Fibroblast of upper back skin (primary cell): Measurements from ENCODE around the gene MS4A18.
"Not testable (repeated sequence)": the region's sequence is repeated elsewhere in the genome, so short reads cannot be mapped to it uniquely, and the experiment has no call there.

Experiments used
- DNase-seq: peaks from one replicate; pipeline ENCODE4 v3.0.0-alpha.2; 2013

MS4A18 gene

DNA sequence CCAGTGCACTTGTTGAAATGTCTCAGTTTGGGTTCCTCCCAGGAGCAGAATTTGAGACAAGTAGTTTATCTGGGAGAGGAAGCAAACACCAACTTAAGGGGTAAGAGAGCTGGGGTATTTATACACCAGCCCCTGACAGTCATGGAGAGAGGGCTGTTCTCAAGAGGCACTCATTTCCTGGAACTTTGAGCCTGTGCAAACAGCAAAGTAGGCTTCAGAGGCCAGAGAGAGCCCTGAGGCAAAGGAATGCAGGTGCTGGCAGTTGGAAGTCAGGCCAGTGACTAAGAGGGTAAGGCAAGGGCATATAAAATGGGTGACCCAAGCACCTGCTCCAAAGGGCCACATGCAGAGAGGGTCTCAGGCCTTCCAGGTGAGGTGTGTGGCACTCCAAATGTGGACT is 16.1 kb downstream of the MS4A18 start:
- DNase-seq = no peak

DNA sequence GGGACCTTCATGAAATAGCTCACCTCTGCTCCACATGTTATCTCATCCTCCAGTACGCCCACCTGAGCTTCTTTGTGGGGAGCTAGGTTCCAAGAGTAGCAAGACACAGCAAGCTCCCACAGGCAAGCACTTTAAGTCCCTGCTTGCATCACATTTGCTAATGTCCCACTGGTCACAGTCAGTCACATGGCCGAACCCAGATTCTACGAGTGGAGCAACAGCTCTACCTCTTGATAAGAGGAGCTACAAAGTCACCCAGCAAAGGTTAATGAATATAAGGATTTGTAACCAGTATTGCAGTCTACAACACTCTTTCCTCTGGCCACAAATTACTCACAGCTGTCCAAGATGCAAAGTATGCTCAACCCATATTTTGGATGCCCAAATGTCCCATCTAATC is 16.9 kb downstream of the MS4A18 start:
- DNase-seq = no peak

DNA sequence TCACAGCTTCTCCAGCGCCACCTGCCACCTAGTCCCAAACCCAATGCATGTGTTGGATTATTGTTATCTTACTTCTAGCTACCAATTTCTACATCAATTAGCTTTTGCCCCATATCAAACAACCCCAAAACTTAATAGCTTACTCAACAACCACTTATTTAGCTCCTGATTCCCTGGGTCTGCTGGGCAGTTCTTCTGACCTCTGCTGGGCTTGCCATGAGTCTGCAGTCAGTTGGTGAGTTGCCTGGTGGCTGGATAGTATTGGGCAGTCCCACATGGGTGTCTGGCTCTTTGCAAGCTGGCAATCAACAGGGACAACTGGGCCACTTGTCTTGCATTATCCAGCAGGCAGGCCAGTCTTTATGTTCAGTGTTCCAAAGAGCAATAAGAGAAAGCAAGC is 18.5 kb downstream of the MS4A18 start:
- no peak for DNase-seq

DNA sequence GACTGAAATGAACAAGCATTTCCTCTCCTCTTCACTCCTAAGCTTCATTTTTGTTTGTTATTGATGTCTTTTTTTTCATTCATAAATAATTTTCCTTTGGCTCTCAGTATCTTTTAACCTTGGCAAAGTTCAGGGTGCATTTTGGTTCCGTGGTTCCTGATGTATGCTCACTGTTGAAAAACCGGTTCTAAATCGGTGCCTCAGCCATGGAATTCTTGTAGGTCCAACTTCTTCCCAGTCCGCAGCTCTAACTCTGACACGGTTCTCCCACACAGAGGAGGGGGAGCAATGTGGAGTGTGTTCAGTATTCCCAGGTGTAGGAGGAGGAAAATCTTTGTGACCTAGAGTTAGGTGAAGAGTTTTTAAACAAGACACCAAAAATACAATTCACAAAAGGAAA is 19.6 kb downstream of the MS4A18 start:
- DNase-seq = no peak

DNA sequence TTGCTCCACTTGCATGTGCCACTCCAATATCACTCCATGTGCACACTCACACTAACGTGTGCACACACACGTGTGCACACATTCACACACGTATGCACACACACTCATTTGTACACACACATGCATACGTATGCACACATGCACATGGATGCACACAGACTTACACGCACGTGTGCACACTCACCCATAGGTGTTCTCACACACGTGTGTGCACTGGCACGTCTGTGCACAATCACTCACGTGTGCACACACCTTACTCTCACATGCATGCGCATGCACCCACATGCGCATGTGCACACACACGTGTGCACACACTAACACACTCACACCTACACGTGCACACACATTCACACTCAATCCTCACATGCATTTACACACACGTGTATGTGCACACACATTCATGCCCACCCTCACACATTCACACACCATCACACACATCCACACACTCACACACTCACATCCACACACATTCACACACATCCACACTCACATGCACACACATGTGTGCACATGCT is 22.9 kb downstream of the MS4A18 start:
- no peak for DNase-seq

DNA sequence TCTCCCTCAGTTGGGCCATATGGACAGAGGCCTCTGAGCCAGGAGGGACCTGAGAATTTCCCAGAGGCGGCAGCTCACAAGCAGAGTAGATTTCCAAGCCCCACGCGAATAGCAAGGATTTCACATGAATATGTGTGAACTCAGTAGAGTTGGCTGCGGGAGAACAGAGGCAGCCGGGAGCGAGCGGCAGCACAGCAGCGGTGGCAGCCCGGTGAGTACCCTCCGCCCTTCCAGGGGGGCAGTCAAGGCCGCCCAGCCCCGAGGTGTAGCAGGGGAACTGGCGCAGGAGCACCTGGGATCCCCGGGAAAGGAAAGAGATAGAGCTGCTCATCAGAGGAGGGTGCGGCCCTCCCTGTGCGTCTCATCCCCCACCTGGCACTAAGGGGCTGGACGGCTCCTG is 23.7 kb downstream of the MS4A18 start:
- no peak for DNase-seq

DNA sequence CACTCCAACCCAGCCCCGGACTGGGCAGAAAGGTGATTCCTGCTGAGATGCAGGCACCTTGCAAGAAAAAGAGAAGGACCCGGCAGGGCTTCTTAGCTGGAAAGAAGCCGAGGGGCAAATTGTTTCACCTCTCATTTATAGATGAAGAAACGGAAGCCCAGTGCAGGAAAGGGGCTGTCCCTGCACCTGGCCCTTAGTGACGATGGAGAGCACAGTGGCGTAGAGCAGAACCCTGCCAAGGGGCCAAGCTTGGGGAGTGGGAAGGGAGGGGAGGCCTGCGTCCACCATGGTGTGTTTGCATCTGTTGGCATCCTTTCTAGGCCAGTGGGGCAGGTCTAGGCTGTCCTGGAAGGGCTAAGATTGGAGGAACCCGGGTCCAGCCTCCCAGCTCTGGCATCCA is 24.3 kb downstream of the MS4A18 start:
- no peak for DNase-seq

DNA sequence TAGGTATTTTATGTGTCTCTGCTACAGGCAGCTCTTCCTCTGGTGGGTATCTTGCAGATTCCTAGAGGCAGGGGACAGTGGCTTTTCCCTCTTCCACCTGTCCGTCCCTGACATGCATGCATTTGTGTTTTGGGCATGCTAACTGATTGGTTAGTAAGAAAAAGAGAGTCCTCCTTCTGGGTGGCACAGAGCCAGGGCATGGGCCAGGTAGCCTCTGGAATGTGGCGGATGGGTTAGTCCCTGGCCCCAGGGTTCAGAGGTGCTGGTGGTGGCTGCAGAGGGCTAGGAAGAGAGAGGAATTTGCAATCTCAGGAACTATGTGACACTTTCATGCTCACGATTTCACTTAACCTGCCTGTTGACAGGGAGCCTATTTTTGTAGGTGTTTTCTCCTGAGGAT is 26.4 kb downstream of the MS4A18 start:
- DNase-seq = no peak

DNA sequence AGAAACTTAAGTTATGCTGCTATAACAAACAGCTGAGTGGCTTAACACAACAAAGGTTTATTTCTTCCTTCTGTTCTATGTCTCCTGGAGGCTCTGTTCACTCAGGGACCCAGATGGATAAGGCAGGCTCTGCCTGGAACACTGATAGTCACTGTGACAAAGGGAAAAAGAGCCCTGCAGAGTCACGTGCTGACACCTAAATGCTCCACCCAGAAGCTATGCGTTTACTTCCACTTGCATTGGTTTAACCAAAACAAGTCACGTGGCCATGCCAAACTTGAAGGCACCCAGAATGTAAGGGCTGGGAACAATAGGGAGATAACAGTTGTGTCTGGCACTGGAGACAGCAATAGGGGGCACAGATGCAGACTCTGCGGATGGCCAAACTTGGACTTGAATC is 28.8 kb downstream of the MS4A18 start:
- DNase-seq = no peak

DNA sequence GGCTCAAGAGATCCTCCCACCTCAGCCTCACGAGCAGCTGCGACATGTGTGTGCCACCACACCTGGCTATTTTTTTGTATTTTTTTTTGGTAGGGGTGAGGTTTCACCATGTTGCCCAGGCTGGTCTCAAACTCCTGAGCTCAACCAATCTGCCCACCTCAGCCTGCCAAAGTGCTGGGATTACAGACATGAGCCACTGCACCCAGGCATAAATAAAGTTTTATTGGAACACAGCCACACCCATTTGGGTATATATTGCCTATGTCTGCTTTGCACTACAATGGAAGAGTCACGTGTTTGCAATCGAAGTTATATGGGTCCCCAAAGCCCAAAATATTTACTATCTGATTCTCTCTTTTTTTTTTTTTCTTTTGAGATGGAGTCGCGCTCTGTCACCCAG is 30.4 kb downstream of the MS4A18 start:
- no peak for DNase-seq

DNA sequence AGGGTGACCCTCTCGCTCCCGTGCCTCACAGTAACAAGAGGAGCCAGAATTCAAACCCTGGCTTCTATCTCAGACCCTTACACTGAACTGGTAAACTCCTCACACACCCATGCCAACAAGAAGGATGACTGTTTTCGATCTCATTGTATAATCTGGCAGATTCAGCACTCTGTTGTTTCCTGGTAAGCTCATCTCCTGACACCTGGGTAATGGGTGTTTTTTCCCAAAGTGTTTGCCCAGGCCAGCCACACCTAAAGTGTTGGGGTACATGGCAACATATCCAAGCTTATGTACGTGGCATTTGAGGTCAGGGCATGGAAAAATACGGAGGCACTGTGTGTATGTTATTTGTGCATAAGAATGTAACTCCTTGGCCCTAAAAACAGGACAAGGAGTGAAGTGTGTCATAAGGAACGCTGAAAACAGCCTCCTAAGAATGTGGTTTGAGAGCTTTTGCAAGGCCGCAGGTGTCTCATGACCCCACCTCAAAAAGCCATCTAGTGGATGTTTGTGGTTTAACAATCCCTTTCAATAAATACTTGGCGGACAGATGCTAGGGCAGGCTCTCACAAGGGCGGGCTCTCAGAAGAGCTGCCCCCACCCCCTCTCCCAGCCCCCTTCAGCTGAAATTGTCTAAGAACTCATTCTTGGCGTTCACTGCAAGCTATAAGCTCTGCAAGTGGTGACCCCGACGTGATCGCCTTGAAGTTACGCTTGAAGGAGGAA is 31.9 kb downstream of the MS4A18 start, which contains the start of gene MS4A15:
Gene MS4A15, plus strand, starts transcription at position 561 of the 726 bp plus-strand sequence. CDS start 6,867 bp downstream, outside the sequence.
- DNase-seq = no peak

DNA sequence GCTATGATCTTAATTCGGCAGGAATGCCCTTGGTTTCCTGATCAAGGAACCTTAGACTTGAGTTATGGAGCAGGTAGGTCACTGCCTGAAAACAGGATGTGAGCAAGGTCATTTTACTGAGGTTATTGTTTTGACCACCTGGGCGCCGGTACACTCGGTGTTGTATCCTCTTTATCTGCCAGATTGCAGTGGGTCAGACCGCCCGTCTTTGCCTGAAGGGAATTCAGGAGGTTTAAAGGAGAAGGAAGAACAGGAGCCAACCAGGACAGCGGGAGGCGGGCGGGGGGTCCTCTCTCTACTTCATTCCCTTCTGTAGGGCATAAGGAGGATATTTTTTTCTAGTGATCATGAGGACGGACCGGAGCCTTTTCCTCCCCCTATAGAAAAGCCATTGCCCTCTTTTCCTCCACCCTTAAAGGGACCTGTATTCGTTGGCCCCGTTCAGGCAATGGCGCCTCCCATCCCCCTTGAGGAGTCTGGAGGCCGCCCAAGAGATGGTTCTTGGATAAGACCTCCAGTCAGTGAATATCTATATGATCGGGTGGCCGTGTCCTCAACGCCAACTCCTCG is 32.8 kb downstream of the MS4A18 start:
- DNase-seq = no peak

DNA sequence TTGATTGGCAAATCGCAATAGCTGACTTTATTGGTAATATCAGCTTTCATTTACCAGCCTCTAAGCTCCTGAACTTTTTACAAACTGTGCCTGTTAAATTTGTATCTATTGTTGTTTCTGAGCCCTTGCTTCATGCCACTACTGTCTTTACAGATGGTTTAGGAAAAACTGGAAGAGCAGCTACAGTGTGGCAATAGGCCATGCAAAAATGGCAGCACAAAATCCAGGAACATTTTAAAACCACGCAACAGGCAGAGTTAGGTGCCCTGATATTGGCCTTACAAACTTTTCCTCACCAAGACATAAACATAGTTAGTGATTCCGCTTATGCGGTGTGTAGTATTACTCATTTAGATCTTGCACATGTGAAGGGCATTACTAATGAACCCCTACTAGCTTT is 34.2 kb downstream of the MS4A18 start:
- not testable (repeated sequence) for DNase-seq

DNA sequence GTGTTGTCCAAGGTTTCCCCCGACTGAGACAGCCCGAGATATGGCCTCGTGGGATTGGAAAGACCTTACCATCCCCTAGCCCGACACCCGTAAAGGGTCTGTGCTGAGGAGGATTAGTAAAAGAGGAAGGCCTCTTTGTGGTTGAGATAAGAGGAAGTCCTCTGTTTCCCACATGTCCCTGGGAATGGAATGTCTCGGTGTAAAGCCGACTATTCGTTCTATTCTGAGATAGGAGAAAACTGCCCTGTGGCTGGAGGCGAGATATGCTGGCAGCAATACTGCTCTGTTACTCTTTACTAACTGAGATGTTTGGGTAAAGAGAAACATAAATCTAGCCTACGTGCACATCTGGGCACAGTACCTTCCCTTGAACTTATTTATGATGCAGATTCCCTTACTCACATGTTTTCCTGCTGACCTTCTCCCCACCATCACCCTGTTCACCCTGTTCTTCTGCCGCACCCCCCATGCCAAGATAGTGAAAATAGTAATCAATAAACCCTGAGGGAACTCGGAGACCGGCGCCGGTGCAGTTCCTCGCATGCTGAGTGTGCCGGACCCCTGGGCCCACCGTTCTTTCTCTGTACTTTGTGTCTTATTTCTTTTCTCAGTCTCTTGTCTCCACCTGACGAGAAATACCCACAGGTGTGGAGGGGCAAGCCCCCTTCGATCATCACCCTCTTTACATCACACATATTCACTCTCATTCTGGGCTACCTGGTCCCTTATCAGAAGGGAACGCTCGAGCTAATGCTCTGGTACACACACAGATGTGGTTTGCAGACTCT is 35.1 kb downstream of the MS4A18 start:
- not testable (repeated sequence) for DNase-seq

DNA sequence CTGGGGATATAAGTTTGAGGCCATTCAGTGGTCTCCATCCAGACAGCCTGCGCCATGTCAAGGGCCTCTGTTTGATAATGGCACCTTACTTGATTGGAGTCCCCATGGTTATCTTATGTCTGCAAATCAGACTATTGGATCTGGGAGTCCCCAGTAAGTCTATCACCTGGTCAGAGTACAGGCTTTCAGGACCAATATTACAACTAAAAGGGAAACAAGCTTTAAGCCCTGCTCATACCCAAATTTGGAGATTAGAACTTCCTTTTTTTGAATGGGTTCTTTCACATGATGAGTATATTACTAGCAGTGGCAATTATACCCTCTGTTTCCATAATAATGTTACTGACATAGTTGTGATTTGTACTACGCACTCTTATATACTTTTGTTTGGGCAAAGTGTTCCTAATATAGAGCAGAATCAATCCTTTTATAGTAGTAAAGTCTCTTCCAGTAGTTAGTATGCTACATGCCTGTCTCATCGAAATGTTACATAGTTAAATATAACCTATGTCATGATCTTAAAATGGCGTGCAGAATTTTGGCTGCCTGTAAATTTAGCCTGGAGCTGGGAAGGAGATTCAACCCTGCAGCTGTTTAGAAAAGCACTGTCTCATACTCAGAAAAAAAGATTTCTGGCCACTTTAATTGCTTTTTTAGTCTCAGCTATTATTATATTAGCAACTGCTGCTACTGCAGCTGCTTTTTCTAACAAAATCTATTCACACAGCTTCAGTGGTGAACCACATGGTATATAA is 37.1 kb downstream of the MS4A18 start:
- DNase-seq = no peak

DNA sequence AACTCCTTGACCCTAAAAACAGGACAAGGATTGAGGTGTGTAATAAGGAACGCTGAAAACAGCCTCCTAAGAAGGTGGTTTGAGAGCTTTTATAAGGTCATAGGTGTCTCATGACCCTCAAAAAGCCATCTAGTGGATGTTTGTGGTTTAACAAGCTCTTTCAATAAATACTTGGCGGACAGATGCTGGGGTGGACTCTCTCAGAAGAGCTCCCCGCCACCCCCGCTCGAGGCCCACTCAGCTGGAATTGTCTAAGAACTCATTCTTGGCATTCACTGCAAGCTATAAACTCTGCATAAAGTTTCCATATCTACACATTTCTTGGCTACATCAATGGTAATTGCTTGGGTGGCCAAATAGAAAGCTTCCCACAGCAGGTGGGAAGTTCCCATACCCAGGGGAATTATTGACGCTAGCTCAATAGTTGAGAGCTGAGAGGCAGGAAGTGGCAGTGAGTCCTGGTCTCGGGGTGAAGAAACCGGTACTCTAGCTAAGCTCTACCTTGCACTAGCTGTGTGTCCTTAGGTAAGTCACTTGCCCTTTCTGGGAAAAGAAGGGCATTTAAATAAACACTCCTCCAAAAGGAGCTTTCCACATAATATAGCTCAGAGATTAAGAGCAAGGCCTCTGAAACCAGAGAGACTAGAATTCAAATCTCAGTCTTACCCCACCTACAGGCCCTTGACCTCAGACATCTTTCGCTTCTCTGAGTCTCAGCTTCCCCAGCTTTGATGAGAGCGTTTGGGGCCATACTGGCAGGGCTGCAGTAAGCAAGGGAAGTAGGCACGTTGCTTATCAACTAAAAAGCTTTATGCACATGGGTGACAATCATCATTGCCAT is 38.6 kb downstream of the MS4A18 start:
- no peak for DNase-seq

DNA sequence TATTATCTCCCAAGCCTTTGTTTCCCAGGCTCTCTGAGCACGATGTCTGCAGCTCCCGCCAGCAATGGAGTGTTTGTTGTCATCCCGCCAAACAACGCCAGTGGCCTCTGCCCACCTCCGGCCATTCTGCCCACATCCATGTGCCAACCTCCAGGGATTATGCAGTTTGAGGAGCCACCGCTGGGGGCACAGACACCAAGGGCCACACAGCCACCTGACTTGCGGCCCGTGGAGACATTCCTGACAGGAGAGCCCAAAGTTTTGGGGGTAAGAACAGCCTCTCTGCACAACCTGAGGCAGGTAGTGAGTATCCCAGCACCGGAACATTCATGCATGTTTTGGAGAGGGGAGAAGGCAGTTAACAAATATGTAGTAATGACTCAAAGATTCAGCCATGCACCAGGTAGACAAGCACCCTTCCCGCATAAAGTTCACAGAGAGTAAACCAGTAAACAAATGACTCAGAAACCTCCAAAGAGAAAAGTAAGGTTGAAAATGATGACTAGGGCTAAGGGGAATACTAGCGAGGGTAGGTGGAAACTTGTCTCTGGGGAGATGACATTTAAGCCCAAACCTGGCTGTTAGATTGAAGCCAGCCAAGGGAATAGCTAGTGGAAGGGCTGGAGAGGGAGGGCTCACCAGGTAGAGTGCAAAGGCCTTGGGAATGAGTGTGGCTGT is 39.3 kb downstream of the MS4A18 start:
- DNase-seq = no peak

DNA sequence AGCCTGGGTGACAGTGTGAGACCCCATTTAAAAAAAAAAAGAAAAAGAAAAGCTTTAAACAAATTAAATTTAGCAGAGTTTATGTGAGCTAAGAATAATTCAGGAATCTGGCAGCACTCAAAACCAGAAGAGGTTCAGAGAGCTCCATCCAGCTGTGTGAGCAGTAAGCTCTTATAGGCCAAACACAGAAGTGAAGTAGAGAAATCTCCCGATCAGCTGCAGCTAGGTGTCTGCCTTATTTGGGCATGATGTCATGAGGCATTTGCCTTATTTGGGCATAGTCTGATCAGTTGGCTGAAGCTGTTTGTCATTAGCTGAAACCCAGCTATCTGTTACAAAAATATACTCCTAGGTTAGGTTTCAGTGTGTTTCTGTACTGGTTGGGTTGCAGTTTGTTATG is 40.4 kb downstream of the MS4A18 start:
- no peak for DNase-seq

DNA sequence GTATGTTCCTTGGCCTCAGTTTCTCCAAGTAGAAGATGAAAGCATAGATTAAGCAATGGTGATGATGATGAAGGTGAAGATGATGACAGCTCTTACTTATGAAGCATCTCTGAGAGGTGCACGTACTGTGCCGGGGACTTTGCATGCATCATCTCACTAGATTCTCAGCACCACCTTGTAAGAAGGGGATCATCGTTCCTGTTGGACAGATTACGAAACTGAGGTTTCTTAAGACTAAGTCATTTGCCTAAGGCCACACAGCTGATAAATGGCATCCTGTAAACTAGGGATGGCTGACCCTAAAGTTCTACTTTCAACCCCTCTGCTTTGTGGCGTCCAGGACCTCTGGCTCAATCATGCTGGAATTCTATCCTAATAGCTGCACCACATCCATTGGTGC is 40.8 kb downstream of the MS4A18 start:
- no peak for DNase-seq

DNA sequence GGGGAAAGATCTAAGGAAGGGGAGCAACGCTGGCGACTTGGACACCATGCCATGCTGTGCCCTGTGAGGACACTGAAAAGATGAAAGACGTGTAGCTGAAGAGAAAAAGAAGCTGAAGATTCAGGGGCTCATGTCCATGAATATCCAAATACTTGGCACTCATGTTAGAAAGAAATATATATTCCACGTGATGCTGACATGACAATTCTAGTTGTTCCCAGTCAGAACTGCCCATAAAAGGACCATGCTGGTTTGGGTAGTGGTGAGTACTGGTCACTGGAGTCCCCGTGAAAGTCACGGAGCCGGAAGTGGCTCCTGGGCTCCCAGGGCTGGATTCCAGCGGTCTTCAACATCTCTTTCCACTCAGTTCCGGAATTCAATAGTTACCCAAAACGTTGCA is 42.0 kb downstream of the MS4A18 start:
- no peak for DNase-seq

DNA sequence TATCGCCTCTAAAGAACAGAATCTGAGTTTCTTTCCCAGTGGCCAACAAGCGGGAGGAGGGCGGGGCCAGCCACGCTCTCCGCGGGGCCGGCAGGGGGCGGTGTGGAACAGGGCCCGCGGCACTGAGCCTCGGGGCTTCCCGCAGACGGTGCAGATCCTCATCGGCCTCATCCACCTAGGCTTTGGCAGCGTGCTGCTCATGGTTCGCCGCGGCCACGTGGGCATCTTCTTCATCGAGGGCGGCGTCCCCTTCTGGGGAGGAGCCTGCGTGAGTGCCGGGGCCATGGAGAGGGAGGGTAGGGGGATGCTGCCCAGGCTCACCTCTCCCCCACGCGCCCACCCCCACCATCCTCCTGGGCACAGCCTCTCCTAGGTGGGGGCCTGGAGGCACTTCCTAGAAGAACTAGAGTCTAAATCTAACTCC is 42.9 kb downstream of the MS4A18 start:
- DNase-seq = no peak

DNA sequence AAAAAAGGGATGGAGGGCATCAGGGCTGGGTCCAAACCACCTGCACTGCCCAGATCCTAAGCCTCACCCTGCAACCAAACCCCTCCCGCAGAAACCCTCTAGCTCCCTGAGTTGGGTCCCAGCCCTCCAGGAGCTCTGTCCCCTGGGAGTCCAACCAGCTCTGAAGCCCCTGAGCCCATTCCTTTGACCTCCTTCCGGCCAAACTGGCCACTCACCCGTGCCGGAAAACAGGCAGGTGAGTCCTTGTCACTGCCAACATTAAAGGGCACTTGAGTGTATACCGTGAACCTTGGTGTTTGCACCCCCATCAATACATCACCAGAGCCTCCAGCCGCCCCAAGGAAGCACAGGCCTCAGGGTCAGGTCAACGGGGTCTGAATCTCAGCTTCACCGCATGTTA is 43.7 kb downstream of the MS4A18 start:
- no peak for DNase-seq
